Liver (tissue), 3 donors: ENCODE measurements around the gene CMIP.

Experiments used
- EGR1 ChIP-seq, 2 donors: IDR thresholded peaks; 2 replicates each; pipeline ENCODE4 v1.6.1; 2016 to 2018; ENCODE audit warnings: antibody characterized with exemption in 2 of 2, low read depth in 2 of 2
- GABPA ChIP-seq, 2 donors: IDR thresholded peaks in 1 of 2; conservative IDR thresholded peaks in 1 of 2; 2 replicates each; pipeline ENCODE4 v1.6.1; 2016; ENCODE audit warnings: antibody characterized with exemption in 2 of 2, mild to moderate bottlenecking in 1 of 2, moderate library complexity in 1 of 2
- MAX ChIP-seq: IDR thresholded peaks from 2 replicates; pipeline ENCODE4 v1.6.1; 2016; ENCODE audit warnings: antibody characterized with exemption
- NR2F2 ChIP-seq: IDR thresholded peaks from 2 replicates; pipeline ENCODE4 v1.6.1; 2016; ENCODE audit warnings: antibody characterized with exemption
- TF ChIP-seq, protein P1 (sequence below): fragments of 150-350 bp; IDR thresholded peaks from 2 replicates; pipeline ENCODE4 v1.5.1; 2017; ENCODE audit warnings: improper control_type of control experiment, low read depth, low read length; ENCODE audit not compliant: missing input control
- TF ChIP-seq, protein P2 (sequence below): IDR thresholded peaks from 2 replicates; pipeline ENCODE4 v1.6.1; 2016; ENCODE audit warnings: antibody characterized with exemption, mild to moderate bottlenecking
- TF ChIP-seq, protein P3 (sequence below): IDR thresholded peaks from 2 replicates; pipeline ENCODE4 v1.6.1; 2016; ENCODE audit warnings: antibody characterized with exemption
- donor health status: healthy.
- donor health status: healthy.

GRCh38 chr16:81409016-81409556, 35.5 kb upstream of the CMIP start:
- TF ChIP-seq, protein P1, sequence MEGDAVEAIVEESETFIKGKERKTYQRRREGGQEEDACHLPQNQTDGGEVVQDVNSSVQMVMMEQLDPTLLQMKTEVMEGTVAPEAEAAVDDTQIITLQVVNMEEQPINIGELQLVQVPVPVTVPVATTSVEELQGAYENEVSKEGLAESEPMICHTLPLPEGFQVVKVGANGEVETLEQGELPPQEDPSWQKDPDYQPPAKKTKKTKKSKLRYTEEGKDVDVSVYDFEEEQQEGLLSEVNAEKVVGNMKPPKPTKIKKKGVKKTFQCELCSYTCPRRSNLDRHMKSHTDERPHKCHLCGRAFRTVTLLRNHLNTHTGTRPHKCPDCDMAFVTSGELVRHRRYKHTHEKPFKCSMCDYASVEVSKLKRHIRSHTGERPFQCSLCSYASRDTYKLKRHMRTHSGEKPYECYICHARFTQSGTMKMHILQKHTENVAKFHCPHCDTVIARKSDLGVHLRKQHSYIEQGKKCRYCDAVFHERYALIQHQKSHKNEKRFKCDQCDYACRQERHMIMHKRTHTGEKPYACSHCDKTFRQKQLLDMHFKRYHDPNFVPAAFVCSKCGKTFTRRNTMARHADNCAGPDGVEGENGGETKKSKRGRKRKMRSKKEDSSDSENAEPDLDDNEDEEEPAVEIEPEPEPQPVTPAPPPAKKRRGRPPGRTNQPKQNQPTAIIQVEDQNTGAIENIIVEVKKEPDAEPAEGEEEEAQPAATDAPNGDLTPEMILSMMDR: no peak
- TF ChIP-seq GABPA (IDR thresholded peaks at IDR 0.05 in 1 of 2, conservative IDR thresholded peaks at IDR 0.05 in 1 of 2) (no peak), MAX (no peak), EGR1 (IDR thresholded peaks at IDR 0.05; ENCODE audit: low read depth in 2 of 2) (no peak), NR2F2 (no peak)
- TF ChIP-seq, protein P2, sequence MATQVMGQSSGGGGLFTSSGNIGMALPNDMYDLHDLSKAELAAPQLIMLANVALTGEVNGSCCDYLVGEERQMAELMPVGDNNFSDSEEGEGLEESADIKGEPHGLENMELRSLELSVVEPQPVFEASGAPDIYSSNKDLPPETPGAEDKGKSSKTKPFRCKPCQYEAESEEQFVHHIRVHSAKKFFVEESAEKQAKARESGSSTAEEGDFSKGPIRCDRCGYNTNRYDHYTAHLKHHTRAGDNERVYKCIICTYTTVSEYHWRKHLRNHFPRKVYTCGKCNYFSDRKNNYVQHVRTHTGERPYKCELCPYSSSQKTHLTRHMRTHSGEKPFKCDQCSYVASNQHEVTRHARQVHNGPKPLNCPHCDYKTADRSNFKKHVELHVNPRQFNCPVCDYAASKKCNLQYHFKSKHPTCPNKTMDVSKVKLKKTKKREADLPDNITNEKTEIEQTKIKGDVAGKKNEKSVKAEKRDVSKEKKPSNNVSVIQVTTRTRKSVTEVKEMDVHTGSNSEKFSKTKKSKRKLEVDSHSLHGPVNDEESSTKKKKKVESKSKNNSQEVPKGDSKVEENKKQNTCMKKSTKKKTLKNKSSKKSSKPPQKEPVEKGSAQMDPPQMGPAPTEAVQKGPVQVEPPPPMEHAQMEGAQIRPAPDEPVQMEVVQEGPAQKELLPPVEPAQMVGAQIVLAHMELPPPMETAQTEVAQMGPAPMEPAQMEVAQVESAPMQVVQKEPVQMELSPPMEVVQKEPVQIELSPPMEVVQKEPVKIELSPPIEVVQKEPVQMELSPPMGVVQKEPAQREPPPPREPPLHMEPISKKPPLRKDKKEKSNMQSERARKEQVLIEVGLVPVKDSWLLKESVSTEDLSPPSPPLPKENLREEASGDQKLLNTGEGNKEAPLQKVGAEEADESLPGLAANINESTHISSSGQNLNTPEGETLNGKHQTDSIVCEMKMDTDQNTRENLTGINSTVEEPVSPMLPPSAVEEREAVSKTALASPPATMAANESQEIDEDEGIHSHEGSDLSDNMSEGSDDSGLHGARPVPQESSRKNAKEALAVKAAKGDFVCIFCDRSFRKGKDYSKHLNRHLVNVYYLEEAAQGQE: no peak
- TF ChIP-seq, protein P3, sequence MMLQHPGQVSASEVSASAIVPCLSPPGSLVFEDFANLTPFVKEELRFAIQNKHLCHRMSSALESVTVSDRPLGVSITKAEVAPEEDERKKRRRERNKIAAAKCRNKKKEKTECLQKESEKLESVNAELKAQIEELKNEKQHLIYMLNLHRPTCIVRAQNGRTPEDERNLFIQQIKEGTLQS: no peak
